HG02884 (cell line): ENCODE data around the gene GATAD2A.

Source experiments
- ATAC-seq: cut with Tn5 transposase; IDR thresholded peaks from one replicate; pipeline ENCODE4 v1.9.1; 2021; ENCODE audit warnings: mild to moderate bottlenecking, moderate library complexity; ENCODE audit not compliant: unreplicated experiment

The GATAD2A gene

GRCh38 chr19:19540715-19541515 lies 135.4 kb downstream of the GATAD2A start:
- no peak for ATAC-seq

DNA sequence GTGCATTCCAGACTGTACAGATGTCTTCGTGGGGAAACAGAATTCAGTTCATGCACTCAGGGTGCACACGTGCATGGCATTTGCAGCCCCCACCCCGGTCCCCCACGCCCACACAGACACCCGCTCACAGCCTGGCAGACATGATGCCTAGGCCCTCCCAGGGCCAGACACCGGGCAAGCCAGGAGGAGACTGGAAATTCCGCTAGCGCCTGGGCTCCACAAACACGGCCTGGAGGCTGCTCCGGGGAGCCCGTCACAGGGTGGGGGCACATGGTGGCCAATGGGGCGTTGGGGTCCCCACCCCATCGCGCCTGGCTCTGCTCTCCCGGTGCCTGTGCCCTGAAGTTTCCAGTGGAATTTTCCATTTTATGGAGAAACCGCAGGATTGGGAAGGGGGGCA lies 136.1 kb downstream of the GATAD2A start:
- ATAC-seq = no peak

GRCh38 chr19:19542507-19542906 lies 137.0 kb downstream of the GATAD2A start:
- no peak for ATAC-seq

GRCh38 chr19:19543101-19543500 lies 137.6 kb downstream of the GATAD2A start:
- no peak for ATAC-seq

- ATAC-seq = no peak
Observed at GRCh38 chr19:19543640-19544039, 138.2 kb downstream of the GATAD2A start.

DNA sequence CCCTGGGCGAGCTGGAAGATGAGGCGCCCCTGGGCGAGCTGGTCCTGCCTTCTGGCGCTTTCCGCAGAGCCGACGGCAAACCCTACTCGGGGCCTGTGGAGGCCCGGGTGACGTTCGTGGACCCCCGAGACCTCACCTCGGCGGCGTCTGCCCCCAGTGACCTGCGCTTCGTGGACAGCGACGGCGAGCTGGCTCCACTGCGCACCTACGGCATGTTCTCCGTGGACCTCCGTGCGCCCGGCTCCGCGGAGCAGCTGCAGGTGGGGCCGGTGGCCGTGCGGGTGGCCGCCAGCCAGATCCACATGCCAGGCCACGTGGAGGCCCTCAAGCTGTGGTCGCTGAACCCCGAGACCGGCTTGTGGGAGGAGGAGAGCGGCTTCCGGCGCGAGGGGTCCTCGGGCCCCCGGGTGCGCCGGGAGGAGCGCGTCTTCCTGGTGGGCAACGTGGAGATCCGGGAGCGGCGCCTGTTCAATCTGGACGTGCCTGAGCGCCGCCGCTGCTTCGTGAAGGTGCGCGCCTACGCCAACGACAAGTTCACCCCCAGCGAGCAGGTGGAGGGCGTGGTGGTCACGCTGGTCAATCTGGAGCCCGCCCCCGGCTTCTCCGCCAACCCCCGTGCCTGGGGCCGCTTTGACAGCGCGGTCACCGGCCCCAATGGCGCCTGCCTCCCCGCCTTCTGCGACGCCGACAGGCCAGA lies 138.9 kb downstream of the GATAD2A start:
- no peak for ATAC-seq

DNA sequence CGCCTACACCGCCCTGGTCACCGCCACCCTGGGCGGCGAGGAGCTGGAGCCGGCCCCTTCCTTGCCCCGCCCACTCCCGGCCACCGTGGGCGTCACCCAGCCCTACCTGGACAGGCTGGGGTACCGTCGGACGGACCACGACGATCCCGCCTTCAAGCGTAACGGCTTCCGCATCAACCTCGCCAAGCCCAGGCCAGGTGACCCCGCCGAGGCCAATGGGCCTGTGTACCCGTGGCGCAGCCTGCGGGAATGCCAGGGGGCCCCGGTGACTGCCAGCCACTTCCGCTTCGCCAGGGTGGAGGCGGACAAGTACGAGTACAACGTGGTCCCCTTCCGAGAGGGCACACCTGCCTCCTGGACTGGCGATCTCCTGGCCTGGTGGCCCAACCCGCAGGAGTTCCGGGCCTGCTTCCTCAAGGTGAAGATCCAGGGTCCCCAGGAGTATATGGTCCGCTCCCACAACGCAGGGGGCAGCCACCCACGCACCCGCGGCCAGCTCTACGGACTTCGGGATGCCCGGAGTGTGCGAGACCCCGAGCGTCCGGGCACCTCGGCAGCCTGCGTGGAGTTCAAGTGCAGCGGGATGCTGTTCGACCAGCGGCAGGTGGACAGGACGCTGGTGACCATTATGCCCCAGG lies 139.6 kb downstream of the GATAD2A start:
- no peak for ATAC-seq

DNA sequence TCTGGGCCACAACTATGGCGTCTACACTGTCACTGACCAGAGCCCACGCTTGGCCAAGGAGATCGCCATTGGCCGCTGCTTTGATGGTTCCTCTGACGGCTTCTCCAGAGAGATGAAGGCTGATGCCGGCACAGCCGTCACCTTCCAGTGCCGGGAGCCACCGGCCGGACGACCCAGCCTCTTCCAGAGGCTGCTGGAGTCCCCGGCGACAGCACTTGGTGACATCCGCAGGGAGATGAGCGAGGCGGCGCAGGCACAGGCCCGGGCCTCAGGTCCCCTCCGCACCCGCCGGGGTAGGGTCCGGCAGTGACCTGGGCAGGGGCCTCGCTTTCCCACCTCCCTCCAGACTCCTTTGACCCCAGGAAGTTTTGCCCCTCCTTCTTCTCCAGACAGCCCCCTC lies 140.2 kb downstream of the GATAD2A start:
- no peak for ATAC-seq

GRCh38 chr19:19546751-19547162 lies 141.3 kb downstream of the GATAD2A start:
- no peak for ATAC-seq

GRCh38 chr19:19547674-19548336 lies 142.3 kb downstream of the GATAD2A start:
- no peak for ATAC-seq

- no peak for ATAC-seq
Observed at GRCh38 chr19:19548915-19549759, 143.7 kb downstream of the GATAD2A start.

GRCh38 chr19:19549804-19550464 lies 144.5 kb downstream of the GATAD2A start:
- no peak for ATAC-seq

DNA sequence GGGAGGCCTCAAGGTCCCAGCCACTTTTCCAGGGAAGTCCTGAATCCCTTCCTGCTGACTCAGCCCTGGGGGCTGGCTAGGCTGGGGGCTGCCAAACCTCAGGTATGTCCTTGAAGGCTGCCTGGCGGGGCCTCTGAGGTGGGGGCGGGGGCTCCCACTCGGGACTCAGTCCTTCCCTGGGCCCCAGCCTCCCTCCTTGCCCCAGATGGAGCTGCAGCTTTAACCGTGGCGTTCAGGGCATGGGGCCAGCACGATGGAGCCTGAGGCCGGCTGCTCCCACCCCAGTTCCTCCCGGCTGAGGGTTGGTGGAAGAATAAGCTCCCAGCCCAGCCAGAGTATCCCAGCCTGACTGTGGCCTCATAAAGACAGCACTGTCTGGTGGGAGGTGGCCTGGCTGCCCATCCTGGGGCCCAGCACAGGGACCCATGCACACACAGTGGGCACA lies 145.0 kb downstream of the GATAD2A start:
- no peak for ATAC-seq

DNA sequence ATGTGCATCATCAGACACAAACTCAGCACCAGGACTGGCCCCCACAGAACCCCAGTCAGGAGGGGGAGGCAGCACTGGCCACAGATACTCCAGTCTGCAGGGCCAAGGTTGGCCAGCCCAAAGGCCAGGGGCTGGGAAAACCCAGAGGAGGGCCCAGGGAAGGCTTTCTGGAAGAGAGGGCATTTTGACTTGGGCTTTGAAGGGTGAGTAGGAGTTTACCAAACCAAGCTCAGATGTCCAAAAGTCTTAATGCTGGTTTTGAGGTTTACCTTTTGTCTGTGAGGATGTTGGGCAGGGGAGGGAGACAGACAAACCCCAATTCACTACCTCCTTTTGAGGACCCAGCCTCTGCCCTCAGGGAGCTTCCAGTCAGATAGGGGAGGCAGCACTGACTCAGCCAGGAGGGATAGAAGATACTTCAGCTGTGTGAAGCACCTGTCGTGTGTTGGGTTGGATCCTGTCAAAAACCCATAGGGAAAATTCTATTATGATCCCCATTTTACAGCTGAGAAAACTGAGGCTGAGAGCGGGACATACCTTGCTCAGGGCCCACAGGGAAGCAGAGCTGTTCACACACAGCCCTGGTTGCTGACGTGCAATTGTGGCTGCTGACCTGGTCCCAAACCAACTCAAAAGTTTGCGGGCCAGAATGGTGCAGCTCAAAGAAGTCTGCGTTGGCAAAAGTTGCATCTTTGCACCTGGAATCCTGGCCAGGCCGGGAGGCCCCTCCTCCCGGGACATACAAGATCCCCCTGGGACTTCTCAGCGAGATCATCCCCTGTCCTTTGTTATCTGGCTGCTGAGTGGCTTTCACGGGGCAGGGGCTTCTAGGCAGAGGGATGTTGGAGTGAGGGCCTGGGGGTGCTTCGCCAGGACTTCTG lies 145.7 kb downstream of the GATAD2A start:
- no peak for ATAC-seq

DNA sequence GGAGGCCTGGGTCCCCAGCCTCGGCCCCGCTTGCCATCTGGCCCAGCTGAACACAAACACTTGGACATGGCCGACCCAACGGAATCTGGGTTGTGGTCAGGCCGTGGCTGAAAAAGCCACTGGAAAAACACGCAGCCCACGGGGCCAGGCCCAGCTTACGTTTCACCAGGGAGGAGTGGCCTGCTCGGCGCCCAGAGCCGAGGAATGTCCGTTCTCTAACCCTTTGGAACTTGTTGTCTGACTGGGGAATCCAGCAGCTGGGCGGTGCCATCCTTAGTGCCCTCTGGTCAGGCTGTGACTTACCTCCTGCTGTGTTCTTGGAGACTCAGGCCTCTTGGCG lies 146.3 kb downstream of the GATAD2A start:
- no peak for ATAC-seq

- no peak for ATAC-seq
Observed at GRCh38 chr19:19552798-19553197, 147.3 kb downstream of the GATAD2A start.

- no peak for ATAC-seq
Observed at GRCh38 chr19:19553670-19554069, 148.2 kb downstream of the GATAD2A start.

DNA sequence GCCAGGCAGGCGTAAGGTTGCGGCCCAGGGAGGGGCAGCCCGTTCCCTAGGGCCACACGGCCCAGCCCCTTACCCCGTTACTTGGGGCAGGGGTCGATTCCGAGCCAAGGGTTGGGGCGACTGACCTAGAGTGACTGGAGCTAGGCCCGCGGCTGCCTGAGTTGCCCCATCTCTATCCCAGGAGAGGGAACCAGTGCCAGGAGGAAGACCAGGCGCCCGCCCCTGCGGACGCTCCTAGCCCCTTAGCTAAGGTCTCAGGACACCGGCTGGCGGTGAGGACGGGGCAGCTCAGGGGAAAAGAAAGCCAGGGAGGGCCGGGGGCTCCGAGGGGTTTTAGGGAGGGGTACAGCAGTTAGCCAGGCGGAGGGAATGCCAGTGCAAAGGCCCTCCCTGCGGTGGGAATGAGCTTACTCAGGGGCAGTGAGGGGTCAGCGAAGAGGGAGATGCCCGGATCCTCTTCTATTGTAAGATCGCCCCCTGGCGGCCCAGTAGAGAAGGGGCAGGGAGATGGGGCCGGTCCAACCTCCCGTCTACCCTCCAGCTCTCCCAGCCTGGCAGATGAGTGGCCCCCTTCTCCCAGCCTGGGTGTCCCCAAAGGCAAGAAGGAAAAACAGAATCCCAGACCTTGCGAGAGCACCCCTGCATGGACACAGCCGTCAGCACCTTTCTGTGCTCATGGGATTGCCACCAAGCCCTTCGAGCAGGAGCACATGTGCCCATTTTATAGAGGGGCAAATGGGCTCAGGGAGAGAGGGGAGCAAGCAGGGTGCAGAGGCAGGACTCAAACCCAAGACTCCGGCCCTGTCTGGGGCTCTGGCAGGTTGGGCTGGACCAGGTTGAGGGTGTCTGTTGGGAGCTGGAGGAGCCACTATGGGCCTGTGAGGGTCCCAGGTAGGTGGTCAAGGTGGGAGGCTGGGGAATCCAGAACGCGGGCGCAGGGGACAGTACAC lies 148.9 kb downstream of the GATAD2A start:
- ATAC-seq = no peak
